Activated CD8-positive, alpha-beta memory T cell treated with anti-CD3 and anti-CD28 coated beads, Interleukin-2, amount 50 U/mL, for 4 hours (primary cell): Measurements from ENCODE around the gene GCNA.
A peak's percentile ranks its signal among the peaks of the same experiment; 100 is the strongest.

Experiments
- DNase-seq: peaks from one replicate; pipeline ENCODE4 v3.0.0-alpha.2; 2020

Gene GCNA, protein sequence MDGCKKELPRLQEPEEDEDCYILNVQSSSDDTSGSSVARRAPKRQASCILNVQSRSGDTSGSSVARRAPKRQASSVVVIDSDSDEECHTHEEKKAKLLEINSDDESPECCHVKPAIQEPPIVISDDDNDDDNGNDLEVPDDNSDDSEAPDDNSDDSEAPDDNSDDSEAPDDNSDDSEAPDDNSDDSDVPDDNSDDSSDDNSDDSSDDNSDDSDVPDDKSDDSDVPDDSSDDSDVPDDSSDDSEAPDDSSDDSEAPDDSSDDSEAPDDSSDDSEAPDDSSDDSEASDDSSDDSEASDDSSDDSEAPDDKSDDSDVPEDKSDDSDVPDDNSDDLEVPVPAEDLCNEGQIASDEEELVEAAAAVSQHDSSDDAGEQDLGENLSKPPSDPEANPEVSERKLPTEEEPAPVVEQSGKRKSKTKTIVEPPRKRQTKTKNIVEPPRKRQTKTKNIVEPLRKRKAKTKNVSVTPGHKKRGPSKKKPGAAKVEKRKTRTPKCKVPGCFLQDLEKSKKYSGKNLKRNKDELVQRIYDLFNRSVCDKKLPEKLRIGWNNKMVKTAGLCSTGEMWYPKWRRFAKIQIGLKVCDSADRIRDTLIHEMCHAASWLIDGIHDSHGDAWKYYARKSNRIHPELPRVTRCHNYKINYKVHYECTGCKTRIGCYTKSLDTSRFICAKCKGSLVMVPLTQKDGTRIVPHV

DNA sequence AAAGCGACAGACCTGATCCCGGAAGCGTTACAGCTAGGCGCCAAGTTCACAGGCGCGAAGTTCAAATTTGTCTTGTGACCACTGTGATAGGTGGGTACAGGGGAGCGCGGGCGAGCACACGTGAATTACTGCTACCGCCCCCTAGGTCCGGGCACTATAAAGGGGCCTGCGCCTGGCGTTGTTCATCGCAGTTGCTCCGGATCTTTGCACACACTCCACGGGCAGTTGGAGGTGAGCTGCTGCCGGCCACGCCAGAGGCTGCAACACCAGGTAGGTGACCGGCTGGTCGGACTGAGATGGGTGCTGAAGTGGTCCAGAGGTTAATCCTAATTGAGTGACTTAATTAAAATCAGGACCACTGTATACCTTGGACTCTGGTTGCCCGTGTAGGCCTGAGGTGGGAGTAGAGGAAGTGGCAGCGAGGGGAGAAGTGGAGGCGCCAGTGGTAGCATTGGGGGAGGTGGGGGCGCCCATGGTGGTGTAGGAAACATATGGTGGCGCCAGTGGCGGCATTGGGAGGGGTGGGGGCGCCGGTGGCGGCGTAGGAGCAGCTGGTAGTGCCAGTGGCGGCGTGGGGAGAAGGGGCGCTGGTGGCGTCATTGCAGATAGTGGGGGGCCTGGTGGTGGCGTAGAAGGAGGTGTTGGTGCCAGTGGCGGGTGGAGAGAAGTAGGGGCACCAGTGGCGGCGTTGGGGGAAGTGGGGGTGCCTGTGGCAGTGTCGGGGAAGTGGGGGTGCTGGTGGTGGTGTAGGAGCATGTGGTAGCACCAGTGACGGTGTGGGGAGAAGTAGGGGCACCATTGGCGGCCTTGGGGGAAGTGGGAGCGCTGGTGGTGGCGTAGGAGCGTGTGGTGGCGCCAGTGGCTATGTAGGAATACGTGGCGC, at the start of gene GCNA:
TSS of gene GCNA (plus strand) at position 185 of the 883 bp plus-strand sequence. CDS start 2,385 bp downstream, outside the sequence.
- no peak for DNase-seq

DNA sequence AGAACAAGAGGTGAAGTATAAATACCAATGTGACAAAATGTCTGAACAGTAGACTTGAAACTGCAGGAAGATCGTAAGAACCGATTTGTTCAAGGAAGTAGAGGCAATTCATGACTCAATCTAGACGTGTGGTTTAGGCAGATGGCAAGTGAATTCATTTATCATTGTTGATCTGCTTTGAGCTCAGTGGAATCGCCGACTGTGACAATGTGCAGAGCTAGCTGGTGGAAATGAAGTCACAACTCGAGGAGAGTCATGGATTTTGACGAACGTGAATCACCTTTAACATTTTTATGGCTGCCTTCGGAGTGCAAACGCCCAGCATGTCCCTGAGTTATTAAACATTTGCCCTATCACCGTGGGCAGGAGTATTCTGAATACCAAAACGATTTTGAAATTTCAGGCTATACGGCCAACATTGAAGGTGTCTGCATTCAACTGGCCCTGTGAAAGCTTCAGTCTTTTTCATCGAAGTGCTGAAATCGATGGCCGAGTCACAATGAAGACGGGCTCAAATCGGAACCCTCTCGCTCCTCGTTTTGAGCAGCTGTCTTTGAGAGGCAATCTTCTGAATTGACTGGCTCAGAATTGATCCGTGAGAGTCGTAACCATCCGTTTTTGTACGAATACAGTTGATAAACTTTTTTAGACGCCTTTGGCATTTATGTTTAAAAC, 46.0 kb upstream of the GCNA start:
- DNase-seq: peak; percentile 51

DNA sequence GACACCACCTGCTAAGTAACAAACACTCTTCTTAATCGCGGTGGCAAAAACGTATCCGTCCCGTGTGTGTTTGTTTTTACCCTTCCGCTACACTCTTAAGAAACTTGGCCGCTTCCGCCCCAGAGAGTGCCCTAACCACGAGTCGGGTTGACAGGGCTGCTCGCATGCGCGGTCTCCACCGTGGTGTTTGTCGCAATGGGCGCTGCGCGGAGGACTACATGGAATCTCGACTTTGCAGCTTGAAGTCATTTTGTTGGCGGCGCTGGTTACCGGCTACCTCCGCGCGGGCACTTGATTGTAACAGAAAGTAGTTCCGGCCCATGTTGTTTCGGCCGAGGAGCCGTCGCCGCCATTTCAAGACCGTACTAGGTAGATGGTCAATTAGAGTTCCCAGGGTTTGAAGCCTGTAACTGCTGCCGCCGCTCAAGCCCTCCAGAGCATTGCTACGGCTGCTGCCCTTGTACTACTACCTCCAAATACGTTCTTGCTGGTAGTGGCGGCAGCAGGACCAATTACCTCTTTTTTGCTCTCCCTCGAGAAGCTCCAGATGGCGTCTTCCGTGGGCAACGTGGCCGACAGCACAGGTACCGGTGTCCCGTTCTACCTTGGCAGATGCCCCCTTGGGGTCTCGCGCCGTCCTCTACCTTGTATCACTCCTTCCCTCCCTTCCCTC, 45.3 kb upstream of the GCNA start, which contains the start of gene OGT:
TSS of gene OGT (plus strand) at position 352 of the 673 bp plus-strand sequence. CDS start at position 548, 196 bp downstream.
- DNase-seq: peak; percentile 89

DNA sequence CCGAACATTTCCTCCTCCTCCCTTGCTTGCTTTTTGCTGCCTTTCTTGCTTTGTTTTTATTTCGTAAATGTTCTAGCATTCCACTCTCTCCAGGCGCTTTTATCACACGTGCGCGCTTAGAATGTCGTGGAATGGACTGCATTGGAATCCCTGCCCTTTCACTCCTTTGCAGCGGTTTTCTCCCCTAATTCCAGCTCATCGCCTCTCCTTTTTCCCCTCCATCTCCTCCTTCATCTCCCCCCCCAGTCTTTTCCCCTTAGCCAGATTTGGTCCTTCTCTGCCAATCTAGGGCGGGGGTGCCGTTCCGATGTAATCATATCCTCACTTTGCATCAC, 44.8 kb upstream of the GCNA start:
- DNase-seq: no peak

DNA sequence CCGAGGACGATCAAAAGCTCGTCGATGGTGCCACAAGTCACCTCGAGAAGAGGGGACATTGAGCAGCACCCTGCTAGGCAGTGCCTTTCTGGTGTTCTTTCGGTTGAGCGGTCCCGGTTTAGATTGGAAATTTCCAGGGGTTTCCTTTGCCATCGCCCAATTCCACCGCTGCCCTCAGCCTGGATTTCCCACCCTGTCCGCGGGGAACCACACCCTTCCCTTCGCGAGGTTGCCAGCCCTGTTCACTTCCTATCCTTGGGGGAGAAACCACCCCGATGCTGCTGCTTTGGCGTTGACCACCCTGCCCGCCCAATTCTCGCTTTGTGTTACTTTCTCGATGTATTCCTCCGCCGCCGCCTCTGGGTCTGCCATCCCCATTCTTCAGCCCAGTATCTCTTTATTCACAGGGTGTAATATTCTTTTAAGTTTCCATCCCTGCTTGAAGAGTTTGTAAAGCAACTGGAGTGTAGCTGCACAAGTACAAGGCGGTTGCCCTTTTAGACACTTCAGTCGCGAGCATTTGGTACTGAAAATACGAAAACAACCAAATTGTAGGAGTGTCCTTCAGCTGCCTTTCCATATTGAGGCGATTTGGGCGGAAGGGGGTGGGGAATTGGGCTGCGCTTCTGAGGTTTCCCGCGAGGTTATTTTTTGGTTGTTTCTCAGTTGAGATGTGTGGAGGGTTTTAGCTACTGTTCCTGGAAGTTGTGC, 44.2 kb upstream of the GCNA start:
- DNase-seq: peak; percentile 58

DNA sequence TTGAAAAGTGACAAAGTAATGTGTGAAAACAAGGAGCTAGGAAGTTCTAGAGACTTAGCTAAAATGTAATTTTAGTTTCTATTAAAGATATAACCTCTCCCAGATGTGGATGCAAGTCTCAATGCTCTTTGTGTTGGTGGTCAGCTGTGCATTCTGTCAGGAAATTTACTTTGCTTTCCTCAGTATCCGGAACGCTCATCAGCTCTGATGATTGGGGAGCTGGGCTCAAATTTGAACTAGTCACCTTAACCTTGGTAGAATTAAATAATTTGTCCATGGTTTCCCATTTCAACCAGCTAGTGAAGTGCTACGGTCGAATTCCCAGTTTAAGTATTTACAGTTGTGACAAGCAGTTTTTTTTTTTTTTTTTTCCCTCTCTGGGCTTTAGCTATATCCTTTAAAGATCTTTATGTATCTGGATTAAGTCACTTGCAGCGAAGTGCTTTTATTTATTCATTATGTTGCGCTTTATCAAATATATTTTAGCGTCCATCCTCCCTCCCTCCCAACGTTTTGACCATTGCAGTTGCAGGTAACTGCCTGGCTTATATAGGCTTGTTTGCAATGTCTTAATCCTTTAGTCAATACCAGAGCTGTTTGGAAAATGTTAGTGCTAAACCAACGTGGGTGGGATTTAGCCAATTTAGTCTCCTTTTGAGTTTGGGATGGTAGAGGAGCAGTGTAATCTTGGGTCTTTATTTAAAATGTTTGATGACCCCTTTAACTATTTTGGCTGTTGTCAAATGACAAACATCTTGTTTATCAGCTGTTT, 43.3 kb upstream of the GCNA start:
- no peak for DNase-seq

DNA sequence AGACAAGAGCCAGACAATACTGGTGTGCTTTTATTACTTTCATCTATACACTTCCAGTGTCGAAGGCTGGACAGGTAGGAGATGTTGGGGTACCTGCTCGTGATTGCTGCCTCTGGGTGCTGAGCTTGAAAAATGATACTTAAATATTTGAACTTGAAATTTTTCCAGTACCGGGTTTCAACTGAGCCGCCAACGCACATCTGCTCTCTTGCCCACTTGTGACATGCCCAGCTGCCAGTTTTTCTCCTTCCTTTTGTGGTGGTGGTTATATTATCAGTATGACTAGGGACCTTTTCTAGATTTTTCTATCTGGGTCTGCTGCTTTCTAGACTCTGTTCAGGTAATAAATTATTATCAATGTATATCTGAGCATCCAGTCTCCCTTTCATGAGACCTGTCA, 42.0 kb upstream of the GCNA start:
- DNase-seq: no peak

DNA sequence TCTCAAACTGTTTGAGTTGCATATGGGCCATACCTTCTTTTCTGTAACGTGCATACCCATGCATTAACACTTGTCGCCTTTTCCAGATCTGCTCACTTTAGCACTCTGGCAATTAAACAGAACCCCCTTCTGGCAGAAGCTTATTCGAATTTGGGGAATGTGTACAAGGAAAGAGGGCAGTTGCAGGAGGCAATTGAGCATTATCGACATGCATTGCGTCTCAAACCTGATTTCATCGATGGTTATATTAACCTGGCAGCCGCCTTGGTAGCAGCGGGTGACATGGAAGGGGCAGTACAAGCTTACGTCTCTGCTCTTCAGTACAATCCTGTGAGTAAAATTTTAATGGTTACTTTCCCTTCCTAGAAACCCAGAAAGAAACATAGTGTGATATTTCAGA, 40.5 kb upstream of the GCNA start:
- no peak for DNase-seq

DNA sequence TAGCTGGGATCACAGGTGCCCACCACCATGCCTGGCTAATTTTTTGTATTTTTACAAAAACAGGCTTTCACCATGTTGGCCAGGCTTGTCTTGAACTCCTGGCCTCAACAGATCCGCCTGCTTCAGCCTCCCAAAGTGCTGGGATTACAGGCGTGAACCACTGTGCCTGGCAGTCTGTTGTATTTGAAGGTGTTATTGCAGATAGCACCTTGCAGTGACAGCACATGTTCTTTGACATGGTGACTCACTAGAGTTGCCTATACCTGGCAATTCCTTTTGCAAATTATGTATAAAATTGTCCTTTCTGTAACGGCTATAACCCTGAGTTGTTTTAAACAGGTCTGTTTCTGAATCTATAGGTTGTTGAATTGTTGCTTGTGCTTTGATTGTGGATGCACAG, 37.4 kb upstream of the GCNA start:
- no peak for DNase-seq

DNA sequence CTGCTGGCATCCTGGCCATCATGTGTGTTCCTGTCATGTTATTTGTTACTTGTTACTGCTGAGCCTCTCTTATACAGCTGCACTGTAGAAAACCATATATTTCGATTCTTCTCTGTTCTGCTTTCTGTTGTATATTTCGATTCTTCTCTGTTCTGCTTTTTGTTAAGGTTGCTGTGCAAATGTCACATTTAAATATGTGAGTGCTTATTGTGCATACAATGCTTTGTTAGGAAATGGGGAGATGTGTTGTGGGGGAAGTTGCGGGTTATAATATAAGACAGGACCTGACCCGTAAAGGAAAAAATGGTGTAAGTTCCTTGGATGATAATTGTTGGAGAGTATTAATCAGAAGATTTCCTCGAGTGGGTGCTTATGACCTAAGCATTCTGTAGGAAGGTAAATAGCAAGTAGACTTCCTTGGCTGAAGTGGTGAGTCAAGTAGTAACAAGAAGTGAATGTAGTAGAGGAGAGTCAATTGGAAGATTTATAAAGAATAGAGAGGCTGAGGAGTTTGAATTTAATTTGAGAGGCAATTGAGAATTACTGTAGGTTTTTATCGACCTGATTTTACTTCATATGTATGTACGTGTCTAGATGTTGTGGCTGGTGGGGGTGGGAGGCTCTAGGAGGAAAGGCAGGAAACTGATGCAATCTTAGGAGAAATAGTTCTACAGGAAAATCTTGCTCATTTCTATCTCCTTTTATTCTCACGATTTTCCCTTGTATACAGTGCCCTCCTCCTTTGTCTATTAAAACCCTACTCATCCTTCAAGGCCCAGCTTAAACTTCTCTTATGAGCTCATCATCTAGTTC, 36.8 kb upstream of the GCNA start:
- DNase-seq: no peak

DNA sequence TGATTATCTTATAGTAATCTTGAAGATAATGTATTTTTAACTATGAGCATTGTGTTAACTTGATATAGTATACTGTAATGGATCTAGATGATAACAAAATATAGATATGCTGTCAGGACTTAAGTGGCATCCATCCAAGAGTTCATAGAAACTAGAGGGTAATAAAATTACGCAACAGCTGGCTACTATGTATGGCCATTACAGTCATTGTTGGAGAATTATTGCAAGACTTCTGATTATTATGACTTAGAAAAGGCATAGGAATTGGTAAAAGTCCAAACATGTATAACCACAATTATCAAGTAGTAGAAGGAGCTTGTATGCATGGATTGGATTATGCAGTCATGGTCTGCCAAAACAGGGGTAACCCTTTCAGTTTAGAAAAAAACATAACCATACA, 35.8 kb upstream of the GCNA start:
- DNase-seq: no peak

DNA sequence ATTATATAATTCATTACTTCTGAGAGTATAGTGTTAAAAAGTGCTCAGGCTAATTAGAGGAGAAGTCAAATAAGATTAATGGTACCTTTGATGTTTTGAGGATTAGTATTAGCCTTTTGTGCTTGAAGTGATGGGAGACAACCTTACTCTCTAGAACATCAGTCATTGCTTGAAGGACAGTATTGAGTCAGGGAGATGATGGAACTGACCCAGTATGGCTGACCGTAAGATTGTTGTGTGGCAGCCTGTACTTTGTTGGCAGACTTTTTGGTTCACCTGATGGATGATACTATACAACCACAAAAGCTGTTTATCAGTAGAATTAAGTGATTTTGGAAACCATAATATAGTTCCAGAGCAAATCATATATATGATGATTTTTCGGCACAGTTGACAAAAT, 35.4 kb upstream of the GCNA start:
- DNase-seq: no peak

DNA sequence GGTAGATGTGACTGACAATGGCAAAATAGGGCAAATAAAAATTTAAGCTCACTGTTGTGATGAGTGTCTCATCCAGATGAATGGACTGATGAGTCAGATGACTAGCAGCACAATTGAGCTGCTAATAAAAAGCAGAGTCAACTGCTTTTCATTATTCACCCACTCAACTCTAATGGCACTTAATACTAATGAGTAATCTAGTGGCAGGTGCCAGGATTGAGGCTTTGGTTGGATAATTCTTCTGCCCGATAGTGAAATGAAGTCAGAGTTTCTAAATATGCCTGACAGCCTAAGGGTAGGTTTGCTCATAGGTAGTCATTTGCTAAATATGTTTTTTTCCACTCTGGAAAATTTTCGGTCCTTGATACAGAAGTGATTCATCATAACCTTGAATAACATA, 34.9 kb upstream of the GCNA start:
- DNase-seq: no peak

DNA sequence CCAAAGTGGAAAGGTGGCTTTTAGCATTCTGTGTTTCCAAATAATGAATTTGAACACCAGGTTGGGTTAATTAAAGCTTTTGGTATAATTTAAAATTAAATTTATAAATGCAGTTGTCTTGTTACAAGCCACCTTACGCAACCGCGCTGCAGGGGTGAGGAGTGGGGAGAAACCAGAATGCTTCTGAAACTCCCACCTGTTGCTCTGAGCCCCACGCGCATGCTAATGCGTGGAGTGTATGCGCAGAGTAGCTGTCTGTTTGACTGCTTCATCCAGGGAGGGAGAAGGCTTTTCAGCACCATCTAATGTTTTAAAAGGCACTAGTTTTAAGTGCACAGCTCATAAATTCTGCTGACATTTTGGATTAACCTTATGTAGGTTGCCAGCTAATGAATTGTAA, 32.9 kb upstream of the GCNA start:
- DNase-seq: peak; percentile 42

DNA sequence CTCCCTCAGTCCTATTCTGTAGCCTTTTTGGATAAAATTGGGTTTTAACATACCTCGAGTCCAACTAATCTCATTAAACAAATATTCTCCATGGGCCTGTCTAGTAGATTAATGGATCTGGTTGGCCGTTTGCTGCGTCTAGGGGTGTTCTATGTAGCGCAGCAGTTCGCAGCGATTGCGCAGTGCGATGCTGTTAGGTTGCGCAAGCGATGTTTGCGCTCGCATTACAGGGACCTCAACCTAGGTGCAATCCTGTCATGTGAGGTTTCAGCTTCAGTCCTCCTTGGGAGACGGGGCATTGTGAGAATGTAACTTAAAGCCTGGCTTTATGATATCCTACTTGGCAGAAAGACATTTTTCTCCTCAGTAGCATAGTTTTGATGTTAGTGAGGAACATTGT, 31.4 kb upstream of the GCNA start:
- no peak for DNase-seq

DNA sequence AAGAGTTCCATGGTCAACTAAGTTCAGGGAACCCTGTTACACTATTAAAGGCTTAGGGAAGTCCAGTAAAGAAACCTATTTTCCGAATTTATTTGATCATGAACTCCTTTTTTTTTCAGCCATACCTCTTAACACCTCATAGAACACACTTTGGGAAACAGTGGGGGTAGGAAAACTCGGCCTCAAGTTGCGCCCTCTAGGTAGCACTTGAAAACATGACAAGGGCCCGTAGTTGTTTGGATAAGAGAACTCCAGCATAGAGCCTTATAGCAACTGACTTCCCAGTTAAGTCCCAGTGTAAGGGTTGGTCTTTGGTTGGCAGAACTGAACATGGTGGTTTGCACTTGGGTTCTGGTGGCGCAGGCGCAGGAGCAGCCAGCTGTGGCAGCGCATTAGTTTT, 30.9 kb upstream of the GCNA start:
- DNase-seq: no peak

DNA sequence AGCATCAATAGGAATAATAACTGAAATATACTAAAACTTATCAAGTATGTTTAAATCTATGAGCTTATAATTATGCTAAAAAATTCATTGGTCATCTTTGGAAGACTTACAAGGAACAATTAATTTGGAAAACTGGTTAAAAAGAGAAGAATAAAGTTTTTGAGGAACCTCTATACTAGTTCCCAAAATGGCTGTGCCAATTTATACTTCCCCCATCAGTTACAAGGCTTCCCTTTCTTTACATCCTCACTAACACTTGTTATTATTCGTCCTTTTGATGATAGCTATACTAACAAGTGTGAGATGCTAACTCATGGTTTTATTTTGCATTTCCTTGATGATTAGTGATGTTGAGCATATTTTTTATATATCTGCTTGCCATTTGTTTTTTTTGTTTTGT, 28.3 kb upstream of the GCNA start:
- no peak for DNase-seq

DNA sequence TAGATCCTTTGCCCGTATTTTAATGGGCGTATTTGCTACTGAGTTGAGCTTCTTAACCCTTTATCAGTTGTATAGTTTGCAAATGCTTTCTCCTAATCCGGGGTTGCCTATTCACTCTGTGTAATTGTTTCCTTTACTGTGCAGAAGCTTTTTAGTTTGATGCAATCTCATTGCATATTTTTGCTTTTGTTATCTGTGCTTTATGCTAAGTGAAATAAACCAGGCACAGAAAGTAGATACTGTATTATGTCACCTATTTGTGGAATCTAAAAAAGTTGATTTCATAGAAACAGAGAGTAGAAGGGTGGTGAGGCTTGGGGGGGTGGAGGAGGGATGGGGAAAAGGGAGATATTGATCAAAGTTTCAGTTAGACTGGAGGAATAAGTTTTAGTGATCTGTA, 27.7 kb upstream of the GCNA start:
- no peak for DNase-seq

DNA sequence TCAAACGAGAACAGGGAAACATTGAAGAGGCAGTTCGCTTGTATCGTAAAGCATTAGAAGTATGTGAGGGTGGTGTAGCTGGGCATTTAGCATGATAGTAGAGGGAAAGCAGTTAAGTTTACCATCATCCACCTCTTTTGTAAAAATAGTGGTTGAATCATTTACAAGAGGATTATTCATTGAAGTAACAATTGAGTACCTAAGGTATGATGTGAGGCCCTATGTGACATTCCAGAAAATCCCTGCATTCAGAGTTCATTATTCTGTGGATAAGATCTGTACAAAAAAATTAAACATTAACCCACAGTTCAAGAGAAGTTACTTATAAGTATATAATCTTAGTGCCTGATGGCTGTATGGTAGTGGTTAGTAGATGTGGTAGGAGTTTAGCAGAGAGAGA, 22.2 kb upstream of the GCNA start:
- no peak for DNase-seq

DNA sequence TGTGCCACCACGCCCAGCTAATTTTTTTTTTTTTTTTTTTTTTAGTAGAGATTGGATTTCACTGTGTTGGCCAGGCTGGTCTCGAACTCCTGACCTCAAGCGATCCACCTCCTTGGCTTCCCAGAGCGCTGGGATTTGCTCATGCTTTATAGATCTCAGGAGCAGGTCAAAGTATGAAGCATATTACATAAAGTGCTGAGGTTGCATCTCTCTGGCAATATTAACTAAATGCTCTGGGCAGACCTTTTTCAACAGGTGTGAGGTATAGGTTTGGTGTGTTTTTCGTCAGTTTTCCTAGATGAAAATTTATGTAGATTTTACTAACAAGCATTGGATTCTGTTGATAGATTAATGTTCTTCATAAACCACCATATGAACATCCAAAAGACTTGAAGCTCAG, 19.3 kb upstream of the GCNA start:
- no peak for DNase-seq
